ENCODE results near the gene E2F8. TPM values are rescaled to one million over a fixed set of nuclear protein-coding genes. Genes with fewer than 3 reads are reported as not detected.
"Not testable (repeated sequence)": the region's sequence is repeated elsewhere in the genome, so short reads cannot be mapped to it uniquely, and the experiment has no call there.

Gene E2F8
- total RNA-seq, 1 experiment from 2014 or later = 10.7 TPM

DNA sequence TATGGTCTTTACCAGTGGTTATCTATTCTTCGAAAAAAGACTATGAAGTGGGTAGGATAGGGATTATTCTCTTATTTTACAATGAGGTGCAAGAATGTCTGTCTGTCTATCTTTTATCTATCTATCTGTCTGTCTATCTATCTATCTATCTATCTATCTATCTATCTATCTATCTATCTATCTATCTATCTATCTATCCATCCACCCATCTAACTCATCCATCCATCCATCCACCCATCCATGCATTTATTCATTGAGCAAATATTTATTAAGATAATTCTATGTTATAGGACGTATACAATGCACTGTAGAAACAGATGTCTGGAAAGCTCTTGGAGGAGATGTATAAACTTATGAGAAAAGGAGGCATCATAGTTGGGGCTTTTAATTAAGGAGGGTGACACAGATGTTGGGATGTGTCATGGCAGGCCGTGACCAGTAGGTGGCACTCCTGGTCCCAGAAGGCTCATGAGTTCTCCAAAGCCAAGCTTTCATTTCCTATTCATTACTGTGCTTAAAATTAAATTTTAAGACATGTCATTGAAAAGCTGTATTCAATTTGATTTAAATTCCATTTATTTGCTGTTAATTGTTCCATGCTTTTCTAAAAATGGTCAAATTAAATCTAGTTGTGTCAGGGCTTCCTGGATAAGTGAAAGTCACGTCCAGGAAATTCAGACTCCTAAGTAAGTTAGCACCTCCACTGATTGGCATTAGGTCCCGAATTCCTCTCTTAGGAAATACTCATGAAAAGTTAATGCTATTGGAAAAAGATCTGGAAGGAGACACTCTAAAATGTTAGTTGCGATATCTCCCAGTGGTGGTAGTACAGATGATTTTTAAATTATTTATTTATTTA, 19.0 kb upstream of the E2F8 start:
- Mint-ChIP-seq H3K36me3 (0 out of 2 replicates have a peak, but pooled peaks cover 4% of the 10 kb centered on the region), H3K4me1 (peaks cover 21% of the 10 kb centered on the region), H3K27ac (no peak overlapping the region), H3K4me3 (no peak overlapping the region), H3K27me3 (ENCODE audit: low read depth) (no peaks in the 10 kb centered on the region), H3K9me3 (peaks cover 5% of the 10 kb centered on the region)
- ATAC-seq (peak; percentile 75), DNase-seq (ENCODE audit: low spot score) (peak; percentile 76)
- ChIA-PET POLR2A (no interaction called here), CTCF (interaction anchor here (0.6 to 1.9 kb wide), 24 partner anchors 8 to 298 kb away, joined by 3 to 11 read pairs (median 4); partner anchors contain the start of gene E2F8)
- no peak for TF ChIP-seq NR3C1 (CRISPR knock-in tag; conservative IDR thresholded peaks at IDR 0.05; ENCODE audit: low read depth)
- peak; percentile 92 for TF ChIP-seq CTCF (IDR thresholded peaks at IDR 0.05)

GRCh38 chr11:19258641-19259230, 18.0 kb upstream of the E2F8 start:
- ATAC-seq (no peak), DNase-seq (ENCODE audit: low spot score) (no peak)
- Mint-ChIP-seq H3K9me3 (peaks cover 11% of the 10 kb centered on the region), H3K36me3 (0 out of 2 replicates have a peak, but pooled peaks cover 4% of the 10 kb centered on the region), H3K4me3 (no peak overlapping the region), H3K27ac (no peak overlapping the region), H3K4me1 (peaks cover 20% of the 10 kb centered on the region), H3K27me3 (ENCODE audit: low read depth) (no peaks in the 10 kb centered on the region)
- CTCF ChIA-PET = interaction anchor here (1.2 to 1.9 kb wide), 7 partner anchors 13 to 299 kb away, joined by 3 to 11 read pairs (median 5); no protein-coding TSS in a partner anchor
- TF ChIP-seq NFATC4 (CRISPR knock-in tag; IDR thresholded peaks at IDR 0.05) (no peak), ESRRA (CRISPR knock-in tag; IDR thresholded peaks at IDR 0.05; ENCODE audit: borderline replicate concordance) (no peak), JUN (CRISPR knock-in tag; IDR thresholded peaks at IDR 0.05) (no peak), FOXJ3 (CRISPR knock-in tag; IDR thresholded peaks at IDR 0.05; ENCODE audit: borderline replicate concordance) (no peak), ZNF423 (CRISPR knock-in tag; IDR thresholded peaks at IDR 0.05) (no peak), ERG (CRISPR knock-in tag; IDR thresholded peaks at IDR 0.05) (no peak), ATF3 (CRISPR knock-in tag; conservative IDR thresholded peaks at IDR 0.05) (no peak), EMX1 (CRISPR knock-in tag; IDR thresholded peaks at IDR 0.05) (no peak)
- POLR2A ChIA-PET = no interaction called here

- CTCF ChIA-PET = interaction anchor here (2.6 kb wide), 1 partner anchor 183 kb away, joined by 11 read pairs; no protein-coding TSS in a partner anchor
- H3K27ac Mint-ChIP-seq, POLR2A ChIA-PET: not testable (repeated sequence)
Measured at GRCh38 chr11:19254441-19254840, 13.7 kb upstream of the E2F8 start.

DNA sequence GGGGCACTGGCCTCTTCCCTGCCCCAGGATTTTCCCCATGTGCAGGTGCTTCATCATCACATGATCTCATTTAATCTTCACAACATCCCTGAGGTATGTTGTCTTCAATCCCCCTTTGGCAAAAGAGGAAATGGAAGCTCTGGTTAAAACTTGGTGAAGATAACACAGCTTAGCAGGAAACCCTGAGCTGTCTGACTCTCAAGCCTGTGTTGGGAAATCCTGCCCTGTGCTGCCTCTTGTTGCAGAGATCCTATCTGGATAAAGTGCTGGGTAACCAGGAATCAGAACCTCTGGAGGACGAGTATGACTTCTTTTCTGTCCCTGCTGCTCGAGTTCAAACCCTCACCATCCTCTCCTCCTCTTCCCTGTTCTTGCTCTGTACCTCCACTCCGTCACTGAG, 13.1 kb upstream of the E2F8 start:
- ChIA-PET CTCF (interaction anchor here (1.5 to 2.6 kb wide), 2 partner anchors 13 to 182 kb away, joined by 3 to 11 read pairs; partner anchors contain the start of gene E2F8), POLR2A (no interaction called here)
- H3K4me3 Mint-ChIP-seq = no peak overlapping the region
- peaks cover 8% of the 10 kb centered on the region for H3K27me3 Mint-ChIP-seq (ENCODE audit: low read depth)
- no peak for DNase-seq (ENCODE audit: low spot score)
- H3K4me1 Mint-ChIP-seq = no peaks in the 10 kb centered on the region
- TF ChIP-seq CREM (CRISPR knock-in tag; IDR thresholded peaks at IDR 0.05) = no peak
- TF ChIP-seq MXD4 (CRISPR knock-in tag; IDR thresholded peaks at IDR 0.05; ENCODE audit: borderline replicate concordance) = no peak
- no peak for TF ChIP-seq NFYB (CRISPR knock-in tag; conservative IDR thresholded peaks at IDR 0.05; ENCODE audit: low read depth)
- TF ChIP-seq ZNF232 (CRISPR knock-in tag; IDR thresholded peaks at IDR 0.05) = no peak
- no peak for TF ChIP-seq FOXP4 (CRISPR knock-in tag; IDR thresholded peaks at IDR 0.05)
- TF ChIP-seq, protein P1, sequence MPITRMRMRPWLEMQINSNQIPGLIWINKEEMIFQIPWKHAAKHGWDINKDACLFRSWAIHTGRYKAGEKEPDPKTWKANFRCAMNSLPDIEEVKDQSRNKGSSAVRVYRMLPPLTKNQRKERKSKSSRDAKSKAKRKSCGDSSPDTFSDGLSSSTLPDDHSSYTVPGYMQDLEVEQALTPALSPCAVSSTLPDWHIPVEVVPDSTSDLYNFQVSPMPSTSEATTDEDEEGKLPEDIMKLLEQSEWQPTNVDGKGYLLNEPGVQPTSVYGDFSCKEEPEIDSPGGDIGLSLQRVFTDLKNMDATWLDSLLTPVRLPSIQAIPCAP (CRISPR knock-in tag; IDR thresholded peaks at IDR 0.05) = no peak
- no peak for TF ChIP-seq EMX1 (CRISPR knock-in tag; IDR thresholded peaks at IDR 0.05)
- no peak for TF ChIP-seq ZNF396 (CRISPR knock-in tag; IDR thresholded peaks at IDR 0.05; ENCODE audit: borderline replicate concordance)
- TF ChIP-seq CBFB (CRISPR knock-in tag; IDR thresholded peaks at IDR 0.05; ENCODE audit: low read depth) = no peak
- TF ChIP-seq PRRX2 (CRISPR knock-in tag; IDR thresholded peaks at IDR 0.05) = no peak
- TF ChIP-seq FOXP1 (CRISPR knock-in tag; IDR thresholded peaks at IDR 0.05; ENCODE audit: borderline replicate concordance) = no peak
- no peak for TF ChIP-seq JUN (CRISPR knock-in tag; IDR thresholded peaks at IDR 0.05)
- H3K27ac Mint-ChIP-seq = no peak overlapping the region
- H3K36me3 Mint-ChIP-seq = peaks cover 9% of the 10 kb centered on the region; the same call in 1 of the 2 replicates
- no peak for ATAC-seq
- H3K9me3 Mint-ChIP-seq = peaks cover 30% of the 10 kb centered on the region

More at GRCh38 chr11:19254441-19254840, 13.7 kb upstream of the E2F8 start:
- DNase-seq (ENCODE audit: low spot score); H3K4me1 Mint-ChIP-seq; ATAC-seq; H3K27me3 Mint-ChIP-seq (ENCODE audit: low read depth); H3K36me3 Mint-ChIP-seq; H3K4me3 Mint-ChIP-seq: not testable (repeated sequence)
- H3K9me3 Mint-ChIP-seq = peaks cover 24% of the 10 kb centered on the region
